MM.1S (cell line): Measurements from ENCODE around the gene MAP2.

Source experiments
- DNase-seq: peaks from one replicate; pipeline ENCODE4 v3.0.0-alpha.2; 2015
- H2AFZ ChIP-seq: fragments of 300-600 bp; sonication (generic); 2 replicates; pipeline ENCODE4 v1.6.0; 2016; ENCODE audit warnings: antibody characterized with exemption, low read length
- H3F3A ChIP-seq: fragments of 300-600 bp; sonication (generic); 2 replicates; pipeline ENCODE4 v1.6.1; 2016; ENCODE audit warnings: mild to moderate bottlenecking, antibody characterized with exemption, low read length, moderate library complexity, mixed read lengths; ENCODE audit not compliant: insufficient read depth
- H3K27ac ChIP-seq: fragments of 300-600 bp; sonication (generic); 2 replicates; pipeline ENCODE4 v1.5.1; 2016; ENCODE audit warnings: mild to moderate bottlenecking, low read length
- H3K27me3 ChIP-seq: fragments of 300-600 bp; sonication (generic); replicated peaks from 2 replicates; pipeline ENCODE4 v1.6.0; 2016; ENCODE audit warnings: low read length; ENCODE audit not compliant: insufficient read depth
- H3K36me3 ChIP-seq: fragments of 300-600 bp; sonication (generic); replicated peaks from 2 replicates; pipeline ENCODE4 v1.6.1; 2016; ENCODE audit warnings: mild to moderate bottlenecking, low read length, mixed read lengths; ENCODE audit not compliant: insufficient read depth
- H3K4me1 ChIP-seq: fragments of 300-600 bp; sonication (generic); 2 replicates; pipeline ENCODE4 v1.6.1; 2016; ENCODE audit warnings: low read length, mixed read lengths
- H3K4me2 ChIP-seq: fragments of 300-600 bp; sonication (generic); 2 replicates; pipeline ENCODE4 v1.6.0; 2016; ENCODE audit warnings: low read depth, low read length
- H3K4me3 ChIP-seq: fragments of 300-600 bp; sonication (generic); 2 replicates; pipeline ENCODE4 v1.5.1; 2016; ENCODE audit warnings: low read length, mixed read lengths
- H3K79me2 ChIP-seq: fragments of 300-600 bp; sonication (generic); 2 replicates; pipeline ENCODE4 v1.6.1; 2016; ENCODE audit warnings: mixed run types, low read length, mixed read lengths
- H3K9ac ChIP-seq: fragments of 300-600 bp; sonication (generic); 2 replicates; pipeline ENCODE4 v1.6.1; 2016; ENCODE audit warnings: low read length, mixed read lengths
- H3K9me2 ChIP-seq: fragments of 300-600 bp; sonication (generic); replicated peaks from 2 replicates; pipeline ENCODE4 v1.6.1; 2016; ENCODE audit warnings: mild to moderate bottlenecking, low read length, mixed read lengths; ENCODE audit not compliant: insufficient read depth
- H3K9me3 ChIP-seq: fragments of 300-600 bp; sonication (generic); replicated peaks from 2 replicates; pipeline ENCODE4 v1.6.1; 2016; ENCODE audit warnings: mild to moderate bottlenecking, low read length, mixed read lengths; ENCODE audit not compliant: insufficient read depth
- H4K20me1 ChIP-seq: fragments of 300-600 bp; sonication (generic); 2 replicates; pipeline ENCODE4 v1.6.1; 2016; ENCODE audit warnings: mild to moderate bottlenecking, low read length, moderate library complexity, mixed read lengths; ENCODE audit not compliant: insufficient read depth
- EZH2 ChIP-seq: fragments of 300-600 bp; sonication (generic); optimal IDR thresholded peaks from 2 replicates; pipeline ENCODE3; 2017; ENCODE audit warnings: low read depth, mild to moderate bottlenecking, antibody characterized with exemption, low read length, mixed read lengths
- EZH2phosphoT487 ChIP-seq: fragments of 300-600 bp; sonication (generic); IDR thresholded peaks from 2 replicates; pipeline ENCODE4 v1.6.1; 2018; ENCODE audit warnings: antibody characterized with exemption, low read length
- TF ChIP-seq, protein P1 (sequence below): fragments of 300-600 bp; sonication (generic); IDR thresholded peaks from 2 replicates; pipeline ENCODE4 v1.5.1; 2016; ENCODE audit warnings: antibody characterized with exemption, low read length, mixed read lengths

The MAP2 gene

DNA sequence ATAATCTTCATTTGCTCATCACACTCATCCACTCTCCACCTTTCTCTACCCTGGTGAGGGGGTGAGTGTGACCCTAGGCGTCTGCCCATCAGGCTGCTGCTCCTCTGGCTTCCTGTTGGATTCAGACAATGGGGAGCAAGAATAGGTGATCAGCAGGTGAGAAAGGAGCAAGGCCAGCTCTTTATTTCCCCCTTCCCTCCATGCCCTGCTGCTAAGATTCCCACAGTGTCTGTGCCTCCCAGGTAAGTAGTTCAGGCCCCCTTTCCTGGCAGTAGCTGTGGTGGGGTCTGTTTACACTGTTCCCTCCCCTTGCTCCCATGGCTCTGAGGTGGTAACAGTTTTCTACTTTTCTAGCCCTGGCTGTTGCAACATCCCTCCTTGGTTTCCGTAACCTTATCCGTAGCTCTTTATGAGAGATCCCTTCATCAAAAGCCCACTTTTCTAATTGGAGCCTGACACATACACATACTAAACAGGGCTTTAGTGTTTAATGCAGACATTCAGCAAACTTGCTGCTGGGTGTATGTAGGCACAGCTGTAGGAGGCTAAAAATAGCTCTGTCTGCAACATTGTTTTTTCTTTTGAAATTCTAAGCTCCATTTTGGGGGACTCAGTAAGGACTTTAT lies 27.5 kb downstream of the MAP2 start:
- Histone ChIP-seq H3K27me3 (no peaks in the 10 kb centered on the region), H4K20me1 (no peaks in the 10 kb centered on the region), H3K9me2 (no peaks in the 10 kb centered on the region), H3F3A (no peaks in the 10 kb centered on the region), H3K36me3 (no peaks in the 10 kb centered on the region), H3K79me2 (no peaks in the 10 kb centered on the region), H3K4me2 (no peak overlapping the region), H3K9me3 (no peaks in the 10 kb centered on the region), H2AFZ (no peak overlapping the region), H3K4me3 (no peak overlapping the region), H3K27ac (no peak overlapping the region), H3K9ac (no peak overlapping the region), H3K4me1 (peaks cover 16% of the 10 kb centered on the region)
- no peak for DNase-seq
- TF ChIP-seq EZH2phosphoT487 (no peak), EZH2 (no peak)
- TF ChIP-seq, protein P1, sequence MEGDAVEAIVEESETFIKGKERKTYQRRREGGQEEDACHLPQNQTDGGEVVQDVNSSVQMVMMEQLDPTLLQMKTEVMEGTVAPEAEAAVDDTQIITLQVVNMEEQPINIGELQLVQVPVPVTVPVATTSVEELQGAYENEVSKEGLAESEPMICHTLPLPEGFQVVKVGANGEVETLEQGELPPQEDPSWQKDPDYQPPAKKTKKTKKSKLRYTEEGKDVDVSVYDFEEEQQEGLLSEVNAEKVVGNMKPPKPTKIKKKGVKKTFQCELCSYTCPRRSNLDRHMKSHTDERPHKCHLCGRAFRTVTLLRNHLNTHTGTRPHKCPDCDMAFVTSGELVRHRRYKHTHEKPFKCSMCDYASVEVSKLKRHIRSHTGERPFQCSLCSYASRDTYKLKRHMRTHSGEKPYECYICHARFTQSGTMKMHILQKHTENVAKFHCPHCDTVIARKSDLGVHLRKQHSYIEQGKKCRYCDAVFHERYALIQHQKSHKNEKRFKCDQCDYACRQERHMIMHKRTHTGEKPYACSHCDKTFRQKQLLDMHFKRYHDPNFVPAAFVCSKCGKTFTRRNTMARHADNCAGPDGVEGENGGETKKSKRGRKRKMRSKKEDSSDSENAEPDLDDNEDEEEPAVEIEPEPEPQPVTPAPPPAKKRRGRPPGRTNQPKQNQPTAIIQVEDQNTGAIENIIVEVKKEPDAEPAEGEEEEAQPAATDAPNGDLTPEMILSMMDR = no peak

DNA sequence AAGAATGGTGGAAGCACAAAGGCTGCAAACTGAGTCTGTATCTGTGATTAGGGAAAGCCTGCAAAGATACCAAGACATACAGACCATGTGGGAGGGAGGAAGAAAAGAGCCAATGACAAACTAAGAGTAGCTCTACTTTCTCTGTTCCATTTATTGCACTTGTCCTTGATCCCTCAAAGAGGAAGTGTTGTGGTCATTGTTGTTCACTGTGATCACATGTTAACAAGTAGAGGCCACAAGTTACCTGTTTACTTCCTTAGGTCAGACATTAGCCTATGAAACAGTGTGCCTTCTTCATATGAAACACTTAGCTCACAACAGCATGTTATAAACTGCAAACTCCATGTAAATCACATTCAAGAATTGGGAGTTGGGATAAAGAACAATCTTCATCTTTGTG lies 32.6 kb downstream of the MAP2 start:
- H3K9me2 ChIP-seq = no peaks in the 10 kb centered on the region
- H3K4me3 ChIP-seq = no peak overlapping the region
- no peaks in the 10 kb centered on the region for H3K36me3 ChIP-seq
- TF ChIP-seq EZH2 (no peak), EZH2phosphoT487 (no peak)
- TF ChIP-seq, protein P1 = no peak
- no peak overlapping the region for H3K4me2 ChIP-seq
- DNase-seq = no peak
- no peaks in the 10 kb centered on the region for H4K20me1 ChIP-seq
- H3K79me2 ChIP-seq = no peaks in the 10 kb centered on the region
- H3K9me3 ChIP-seq = no peaks in the 10 kb centered on the region
- no peak overlapping the region for H2AFZ ChIP-seq
- peaks cover 15% of the 10 kb centered on the region for H3K4me1 ChIP-seq
- no peaks in the 10 kb centered on the region for H3K27me3 ChIP-seq
- no peaks in the 10 kb centered on the region for H3F3A ChIP-seq
- no peak overlapping the region for H3K27ac ChIP-seq
- no peak overlapping the region for H3K9ac ChIP-seq

DNA sequence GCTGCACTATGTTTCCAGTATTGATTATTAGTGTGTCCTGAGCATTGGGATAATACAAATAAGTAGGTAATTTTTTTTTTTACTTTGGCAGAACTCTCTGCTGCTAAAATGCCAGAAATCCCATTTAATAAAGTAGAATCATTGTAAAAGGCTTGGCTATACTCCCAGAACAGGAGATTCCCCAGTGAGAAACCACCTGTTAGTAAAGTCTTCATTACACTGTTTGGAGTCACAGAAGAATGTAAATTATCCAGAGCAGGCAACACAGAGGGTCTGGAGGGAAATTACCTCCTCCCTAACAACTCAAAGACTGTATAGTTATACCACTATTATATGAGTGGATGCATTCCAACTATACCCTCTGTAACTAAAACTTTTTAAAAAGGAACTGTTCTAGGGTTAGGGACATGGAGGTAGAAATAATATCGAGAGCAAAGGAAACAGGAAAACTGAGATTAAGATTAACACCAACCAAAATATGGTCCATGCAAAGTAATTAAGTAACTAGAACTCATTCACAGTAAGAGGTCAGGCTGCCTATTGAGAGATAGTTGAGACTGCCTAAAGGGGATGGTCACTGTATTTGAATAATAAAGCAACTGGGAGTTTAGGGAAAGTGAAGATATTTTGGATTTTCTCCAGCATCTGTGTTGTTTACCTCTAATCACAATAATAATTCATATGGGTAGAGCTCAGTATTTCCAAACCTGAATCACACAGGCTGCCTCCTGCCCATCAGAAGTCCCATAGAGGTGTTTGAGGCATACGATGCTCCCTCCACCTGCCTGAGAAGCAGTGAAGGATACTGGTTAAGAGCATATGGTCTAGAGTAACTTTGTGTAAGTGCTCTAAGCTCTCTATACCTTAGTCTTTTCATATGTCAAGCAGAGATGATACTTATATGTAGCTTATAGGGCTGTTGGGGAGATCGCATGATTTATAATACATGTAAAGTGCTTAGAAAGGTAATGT lies 34.4 kb downstream of the MAP2 start:
- H2AFZ ChIP-seq = no peak overlapping the region
- H3K9me3 ChIP-seq = no peaks in the 10 kb centered on the region
- no peaks in the 10 kb centered on the region for H3K36me3 ChIP-seq
- no peaks in the 10 kb centered on the region for H3K27me3 ChIP-seq
- no peaks in the 10 kb centered on the region for H3K79me2 ChIP-seq
- no peak for DNase-seq
- no peak overlapping the region for H3K4me3 ChIP-seq
- no peak overlapping the region for H3K9ac ChIP-seq
- peaks cover 9% of the 10 kb centered on the region; the same call in 1 of the 2 replicates for H3K4me1 ChIP-seq
- no peak overlapping the region for H3K4me2 ChIP-seq
- no peaks in the 10 kb centered on the region for H3F3A ChIP-seq
- TF ChIP-seq EZH2phosphoT487 (no peak), EZH2 (no peak)
- TF ChIP-seq, protein P1 = no peak
- no peaks in the 10 kb centered on the region for H3K9me2 ChIP-seq
- H3K27ac ChIP-seq = no peak overlapping the region
- H4K20me1 ChIP-seq = no peaks in the 10 kb centered on the region
